Measurements from ENCODE around the gene PPIF. TPM values are rescaled to one million over a fixed set of nuclear protein-coding genes. Genes with fewer than 3 reads are reported as not detected.

Gene PPIF
- total and polyA plus RNA-seq, 2 donors (not counting 1 experiment from before 2014, with no cell fraction given) = 50.4 to 100 TPM

DNA sequence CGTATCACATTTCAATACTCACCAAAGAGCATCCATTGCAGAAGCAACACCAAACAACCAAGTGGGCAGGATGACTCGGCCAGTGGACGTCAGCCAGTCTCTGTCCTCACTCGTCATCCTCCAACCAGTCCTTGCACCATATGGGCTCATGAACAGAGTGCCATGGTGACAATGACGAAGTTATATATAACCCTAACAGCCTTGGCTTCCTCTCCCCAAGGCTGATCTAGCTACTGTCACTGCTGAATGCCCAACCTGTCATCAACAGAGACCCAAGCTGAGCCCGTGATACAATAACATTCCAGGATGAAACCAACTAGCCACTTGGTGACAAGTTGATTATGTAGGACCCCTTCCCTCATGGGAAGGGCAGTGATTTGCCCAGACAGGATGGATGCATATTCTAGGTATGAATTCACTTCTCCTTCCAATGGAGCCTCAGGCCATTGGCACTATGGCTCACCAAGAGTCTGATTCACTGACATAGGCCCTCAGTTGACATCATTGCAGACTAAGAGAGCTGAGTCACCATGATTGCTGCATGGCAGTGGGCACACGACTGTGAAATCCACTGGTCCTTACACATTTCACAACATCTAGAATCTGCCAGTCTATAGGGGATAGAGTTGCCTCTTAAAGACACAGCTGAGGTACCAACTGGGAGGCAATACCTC is 26.3 kb upstream of the PPIF start:
- Mint-ChIP-seq H3K27ac (no peak overlapping the region), H3K4me3 (no peak overlapping the region), H3K4me1 (peaks cover 51% of the 10 kb centered on the region), H3K27me3 (no peaks in the 10 kb centered on the region), H3K9me3 (ENCODE audit: insufficient read depth) (peaks cover 3% of the 10 kb centered on the region)
- intact Hi-C loops (cut with micrococcal nuclease) = no loop called here
- DNase-seq (no peak), ATAC-seq (ENCODE audit: low read depth) (no peak)
- Histone ChIP-seq H3K4me2 (replicated peaks; ENCODE audit: low read depth, low read length, poor library complexity, severe bottlenecking) (no peak overlapping the region), H3K9me3 (ENCODE audit: control extremely low read depth in 1 of 3, control insufficient read depth in 2 of 3, insufficient read depth in 1 of 3, low read length in 2 of 3) (no peaks in the 10 kb centered on the region), H3K9ac (ENCODE audit: low read length) (no peak overlapping the region), H3K27me3 (replicated peaks in 1 of 4; ENCODE audit: control extremely low read depth in 1 of 4, control insufficient read depth in 3 of 4, insufficient read depth in 4 of 4, low read length in 3 of 4) (no peaks in the 10 kb centered on the region), H4K20me1 (ENCODE audit: control insufficient read depth, insufficient read depth, low read length, poor library complexity, severe bottlenecking) (no peaks in the 10 kb centered on the region), H3K36me3 (replicated peaks in 1 of 2; ENCODE audit: control extremely low read depth in 1 of 2, control insufficient read depth in 1 of 2, extremely low read depth in 1 of 2, insufficient read depth in 2 of 2, low read length in 1 of 2) (no peaks in the 10 kb centered on the region), H3K4me1 (ENCODE audit: control insufficient read depth in 2 of 2, insufficient read depth in 2 of 2, low read length in 2 of 2) (peaks cover 32 to 44% of the 10 kb centered on the region in 2 donors), H2AFZ (ENCODE audit: insufficient read depth, low read depth, low read length, poor library complexity, severe bottlenecking) (no peak overlapping the region), H3K27ac (ENCODE audit: low read length in 2 of 2) (no peak overlapping the region), H3K79me2 (ENCODE audit: control insufficient read depth, insufficient read depth, low read length) (no peaks in the 10 kb centered on the region), H3K4me3 (ENCODE audit: control extremely low read depth in 1 of 5, extremely low read depth in 1 of 5, insufficient read depth in 1 of 5, low read depth in 2 of 5, low read length in 4 of 5) (no peak overlapping the region)
- WGBS (ENCODE audit: insufficient coverage) = 98% methylated on average over 5 of the region's 7 CpGs
- CTCF ChIA-PET = interaction anchor here (1.0 kb wide), 1 partner anchor 24 kb away, joined by 3 read pairs; no protein-coding TSS in a partner anchor
- TF ChIP-seq, protein P1, sequence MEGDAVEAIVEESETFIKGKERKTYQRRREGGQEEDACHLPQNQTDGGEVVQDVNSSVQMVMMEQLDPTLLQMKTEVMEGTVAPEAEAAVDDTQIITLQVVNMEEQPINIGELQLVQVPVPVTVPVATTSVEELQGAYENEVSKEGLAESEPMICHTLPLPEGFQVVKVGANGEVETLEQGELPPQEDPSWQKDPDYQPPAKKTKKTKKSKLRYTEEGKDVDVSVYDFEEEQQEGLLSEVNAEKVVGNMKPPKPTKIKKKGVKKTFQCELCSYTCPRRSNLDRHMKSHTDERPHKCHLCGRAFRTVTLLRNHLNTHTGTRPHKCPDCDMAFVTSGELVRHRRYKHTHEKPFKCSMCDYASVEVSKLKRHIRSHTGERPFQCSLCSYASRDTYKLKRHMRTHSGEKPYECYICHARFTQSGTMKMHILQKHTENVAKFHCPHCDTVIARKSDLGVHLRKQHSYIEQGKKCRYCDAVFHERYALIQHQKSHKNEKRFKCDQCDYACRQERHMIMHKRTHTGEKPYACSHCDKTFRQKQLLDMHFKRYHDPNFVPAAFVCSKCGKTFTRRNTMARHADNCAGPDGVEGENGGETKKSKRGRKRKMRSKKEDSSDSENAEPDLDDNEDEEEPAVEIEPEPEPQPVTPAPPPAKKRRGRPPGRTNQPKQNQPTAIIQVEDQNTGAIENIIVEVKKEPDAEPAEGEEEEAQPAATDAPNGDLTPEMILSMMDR (IDR thresholded peaks at IDR 0.05) = no peak
- POLR2A ChIA-PET = no interaction called here

DNA sequence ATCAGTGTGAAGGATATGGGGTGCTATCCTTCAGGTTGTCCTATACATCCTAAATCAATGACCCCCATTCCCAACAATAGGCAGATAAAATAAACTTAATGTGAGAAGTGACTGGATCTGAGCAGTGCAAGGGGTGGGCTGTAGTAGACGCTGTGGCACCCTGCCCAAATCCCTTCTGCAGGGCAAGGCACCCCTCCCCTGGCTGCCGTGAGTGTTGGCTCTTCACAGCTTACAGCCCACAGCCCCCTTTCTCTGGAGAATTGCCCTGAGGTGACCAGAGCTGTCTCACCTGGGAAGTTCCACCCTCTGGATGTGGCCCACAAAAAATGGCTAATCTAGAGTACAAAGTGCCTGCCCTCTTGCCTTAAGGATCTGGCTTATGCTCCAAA is 25.8 kb upstream of the PPIF start:
- H3K79me2 ChIP-seq (ENCODE audit: control insufficient read depth, insufficient read depth, low read length) = no peaks in the 10 kb centered on the region
- POLR2A ChIA-PET = no interaction called here
- H3K27ac Mint-ChIP-seq = no peak overlapping the region
- TF ChIP-seq, protein P1 (IDR thresholded peaks at IDR 0.05) = no peak
- no peak for TF ChIP-seq EZH2 (IDR thresholded peaks at IDR 0.05; ENCODE audit: borderline replicate concordance, insufficient read depth, low read depth, low read length, poor library complexity, severe bottlenecking)
- H3K9me3 ChIP-seq (ENCODE audit: control extremely low read depth in 1 of 3, control insufficient read depth in 2 of 3, insufficient read depth in 1 of 3, low read length in 2 of 3) = no peaks in the 10 kb centered on the region
- peaks cover 30 to 42% of the 10 kb centered on the region in 2 donors for H3K4me1 ChIP-seq (ENCODE audit: control insufficient read depth in 2 of 2, insufficient read depth in 2 of 2, low read length in 2 of 2)
- H3K4me3 Mint-ChIP-seq = no peak overlapping the region
- H3K4me1 Mint-ChIP-seq = peaks cover 48% of the 10 kb centered on the region
- H3K27ac ChIP-seq (ENCODE audit: low read length in 2 of 2) = no peak overlapping the region
- no peaks in the 10 kb centered on the region for H3K36me3 ChIP-seq (replicated peaks in 1 of 2; ENCODE audit: control extremely low read depth in 1 of 2, control insufficient read depth in 1 of 2, extremely low read depth in 1 of 2, insufficient read depth in 2 of 2, low read length in 1 of 2)
- ATAC-seq (ENCODE audit: low read depth) (no peak), DNase-seq (no peak)
- H3K4me2 ChIP-seq (replicated peaks; ENCODE audit: low read depth, low read length, poor library complexity, severe bottlenecking) = no peak overlapping the region
- H3K9me3 Mint-ChIP-seq (ENCODE audit: insufficient read depth) = peaks cover 3% of the 10 kb centered on the region
- 100% methylated on average over 1 of the region's 2 CpGs for WGBS (ENCODE audit: insufficient coverage)
- H3K27me3 ChIP-seq (replicated peaks in 1 of 4; ENCODE audit: control extremely low read depth in 1 of 4, control insufficient read depth in 3 of 4, insufficient read depth in 4 of 4, low read length in 3 of 4) = no peaks in the 10 kb centered on the region
- CTCF ChIA-PET = interaction anchor here (0.9 to 1.0 kb wide), 2 partner anchors 13 to 23 kb away, joined by 3 read pairs; no protein-coding TSS in a partner anchor
- H4K20me1 ChIP-seq (ENCODE audit: control insufficient read depth, insufficient read depth, low read length, poor library complexity, severe bottlenecking) = no peaks in the 10 kb centered on the region
- H3K9ac ChIP-seq (ENCODE audit: low read length) = no peak overlapping the region
- no peak overlapping the region for H2AFZ ChIP-seq (ENCODE audit: insufficient read depth, low read depth, low read length, poor library complexity, severe bottlenecking)
- no peaks in the 10 kb centered on the region for H3K27me3 Mint-ChIP-seq
- intact Hi-C loops (cut with micrococcal nuclease) = no loop called here
- H3K4me3 ChIP-seq (ENCODE audit: control extremely low read depth in 1 of 5, extremely low read depth in 1 of 5, insufficient read depth in 1 of 5, low read depth in 2 of 5, low read length in 4 of 5) = no peak overlapping the region
